ENCODE measurements around the gene OR6N1.

The OR6N1 gene

DNA sequence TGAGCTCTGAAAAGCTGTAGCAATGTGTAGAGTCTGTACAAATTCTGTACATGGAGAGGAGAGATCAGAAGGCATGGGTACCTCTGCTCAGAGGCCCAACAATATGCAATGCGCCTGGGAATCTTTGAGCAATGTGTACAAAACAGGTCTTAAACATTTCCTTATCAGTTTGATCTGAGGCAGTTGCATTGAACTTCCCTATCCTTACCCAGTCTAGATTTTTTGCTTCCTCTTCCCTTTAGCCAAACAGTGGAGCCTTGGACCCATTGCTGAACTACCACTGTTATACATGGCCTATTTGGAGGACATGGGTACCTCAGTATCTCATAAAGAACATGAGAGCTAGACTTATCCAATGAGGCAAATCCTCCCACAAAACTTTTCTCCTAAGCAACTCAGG lies 46.6 kb upstream of the OR6N1 start:
- TF ChIP-seq ARNT (IDR thresholded peaks at IDR 0.05), result no peak
- TF ChIP-seq TARDBP (IDR thresholded peaks at IDR 0.05), result no peak
- TF ChIP-seq SP1 (IDR thresholded peaks at IDR 0.05), result no peak
- no peak for TF ChIP-seq HDGF (IDR thresholded peaks at IDR 0.05; ENCODE audit: borderline replicate concordance)
- no peak for TF ChIP-seq FOXA1 (IDR thresholded peaks at IDR 0.05)
- TF ChIP-seq SUZ12 (IDR thresholded peaks at IDR 0.05), result no peak
- no peak for TF ChIP-seq BHLHE40 (IDR thresholded peaks at IDR 0.05; ENCODE audit: borderline replicate concordance)
- no peak for TF ChIP-seq ELF4 (IDR thresholded peaks at IDR 0.05)
- TF ChIP-seq FOXK2 (IDR thresholded peaks at IDR 0.05), result no peak
- TF ChIP-seq, protein P1, sequence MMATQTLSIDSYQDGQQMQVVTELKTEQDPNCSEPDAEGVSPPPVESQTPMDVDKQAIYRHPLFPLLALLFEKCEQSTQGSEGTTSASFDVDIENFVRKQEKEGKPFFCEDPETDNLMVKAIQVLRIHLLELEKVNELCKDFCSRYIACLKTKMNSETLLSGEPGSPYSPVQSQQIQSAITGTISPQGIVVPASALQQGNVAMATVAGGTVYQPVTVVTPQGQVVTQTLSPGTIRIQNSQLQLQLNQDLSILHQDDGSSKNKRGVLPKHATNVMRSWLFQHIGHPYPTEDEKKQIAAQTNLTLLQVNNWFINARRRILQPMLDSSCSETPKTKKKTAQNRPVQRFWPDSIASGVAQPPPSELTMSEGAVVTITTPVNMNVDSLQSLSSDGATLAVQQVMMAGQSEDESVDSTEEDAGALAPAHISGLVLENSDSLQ (IDR thresholded peaks at IDR 0.05), result no peak
- no peak for TF ChIP-seq L3MBTL2 (conservative IDR thresholded peaks at IDR 0.05)
- ChIA-PET CTCF (no interaction called here), POLR2A (no interaction called here)
- no peak for DNase-seq (ENCODE audit: extremely low spot score)

DNA sequence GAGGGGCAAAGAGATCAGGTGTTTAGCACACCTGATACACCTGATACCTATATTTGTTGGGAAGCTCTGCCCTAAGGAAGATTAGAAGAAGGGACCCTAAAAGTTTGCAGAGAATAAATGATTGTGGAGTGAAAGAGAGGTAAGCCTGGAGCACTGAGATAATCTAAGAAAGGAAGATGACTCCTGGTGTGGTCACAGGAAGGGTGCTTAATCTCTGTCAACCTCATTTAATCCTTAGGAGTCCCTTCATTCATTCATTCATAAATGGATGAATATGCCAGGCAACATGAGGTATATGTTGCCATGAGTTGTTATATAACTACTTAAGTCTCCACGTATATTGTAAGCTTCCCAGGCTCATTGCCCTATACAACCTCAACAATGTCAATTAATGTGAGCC lies 43.0 kb upstream of the OR6N1 start:
- DNase-seq (ENCODE audit: extremely low spot score), result no peak
- CTCF ChIA-PET, result no interaction called here
- TF ChIP-seq BHLHE40 (IDR thresholded peaks at IDR 0.05; ENCODE audit: borderline replicate concordance) (no peak), FOXA1 (IDR thresholded peaks at IDR 0.05) (no peak), FOXM1 (IDR thresholded peaks at IDR 0.05; ENCODE audit: borderline replicate concordance) (no peak), ELF4 (IDR thresholded peaks at IDR 0.05) (no peak)
- TF ChIP-seq, protein P1 (IDR thresholded peaks at IDR 0.05), result no peak
- POLR2A ChIA-PET, result no interaction called here

DNA sequence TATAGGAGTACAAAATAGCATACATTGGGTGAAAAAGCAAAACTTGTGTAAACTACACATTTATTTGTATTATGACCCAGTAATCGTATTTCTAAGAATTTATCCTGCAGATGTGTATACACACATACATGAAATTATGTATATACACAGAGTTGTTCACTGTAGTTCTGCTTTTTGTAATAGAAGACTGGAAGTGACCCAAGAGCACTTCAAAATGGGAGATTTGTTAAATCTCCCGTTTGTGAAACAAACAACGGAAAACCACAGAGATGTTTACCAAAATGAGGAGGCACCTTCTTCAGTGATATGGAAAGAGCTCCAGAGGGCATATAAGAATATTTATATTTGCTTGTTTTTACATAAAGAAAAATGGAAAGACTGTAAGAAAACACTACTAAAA lies 41.2 kb upstream of the OR6N1 start:
- ChIA-PET CTCF (no interaction called here), POLR2A (no interaction called here)
- no peak for TF ChIP-seq NFRKB (IDR thresholded peaks at IDR 0.05)
- TF ChIP-seq ELF4 (IDR thresholded peaks at IDR 0.05), result no peak
- no peak for TF ChIP-seq ZNF384 (IDR thresholded peaks at IDR 0.05)
- no peak for DNase-seq (ENCODE audit: extremely low spot score)

DNA sequence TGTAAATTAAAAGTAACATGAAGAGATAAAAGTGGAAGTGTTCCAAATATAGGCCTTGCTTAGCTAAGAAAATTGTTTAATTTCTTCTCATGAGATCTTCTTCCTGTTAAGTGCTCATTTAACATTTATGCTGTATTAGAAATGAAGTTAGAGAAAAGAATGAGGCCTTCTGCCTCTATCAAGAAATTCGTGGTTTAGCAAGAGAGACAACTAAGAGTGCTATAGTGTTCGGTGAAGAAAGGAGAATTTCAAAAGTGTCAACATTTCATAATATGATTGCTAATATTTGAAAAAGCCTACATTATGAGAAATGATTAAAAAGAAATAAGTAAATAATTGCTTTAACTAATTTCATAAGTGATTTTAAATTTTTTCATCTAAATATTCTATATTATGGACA lies 40.3 kb upstream of the OR6N1 start:
- TF ChIP-seq FOXM1 (IDR thresholded peaks at IDR 0.05; ENCODE audit: borderline replicate concordance) (no peak), LEF1 (IDR thresholded peaks at IDR 0.05; ENCODE audit: borderline replicate concordance) (no peak), FOXK2 (IDR thresholded peaks at IDR 0.05) (no peak), NFRKB (IDR thresholded peaks at IDR 0.05) (no peak), FOXA1 (IDR thresholded peaks at IDR 0.05) (no peak), HDGF (IDR thresholded peaks at IDR 0.05; ENCODE audit: borderline replicate concordance) (no peak), ARNT (IDR thresholded peaks at IDR 0.05) (no peak), TARDBP (IDR thresholded peaks at IDR 0.05) (no peak), ZNF384 (IDR thresholded peaks at IDR 0.05) (no peak), BHLHE40 (IDR thresholded peaks at IDR 0.05; ENCODE audit: borderline replicate concordance) (no peak), SP1 (IDR thresholded peaks at IDR 0.05) (no peak), L3MBTL2 (conservative IDR thresholded peaks at IDR 0.05) (no peak), SUZ12 (IDR thresholded peaks at IDR 0.05) (no peak), CTBP1 (IDR thresholded peaks at IDR 0.05; ENCODE audit: borderline replicate concordance) (no peak), ELF4 (IDR thresholded peaks at IDR 0.05) (no peak)
- TF ChIP-seq, protein P1 (IDR thresholded peaks at IDR 0.05), result no peak
- POLR2A ChIA-PET, result no interaction called here
- DNase-seq (ENCODE audit: extremely low spot score), result no peak
- CTCF ChIA-PET, result no interaction called here

DNA sequence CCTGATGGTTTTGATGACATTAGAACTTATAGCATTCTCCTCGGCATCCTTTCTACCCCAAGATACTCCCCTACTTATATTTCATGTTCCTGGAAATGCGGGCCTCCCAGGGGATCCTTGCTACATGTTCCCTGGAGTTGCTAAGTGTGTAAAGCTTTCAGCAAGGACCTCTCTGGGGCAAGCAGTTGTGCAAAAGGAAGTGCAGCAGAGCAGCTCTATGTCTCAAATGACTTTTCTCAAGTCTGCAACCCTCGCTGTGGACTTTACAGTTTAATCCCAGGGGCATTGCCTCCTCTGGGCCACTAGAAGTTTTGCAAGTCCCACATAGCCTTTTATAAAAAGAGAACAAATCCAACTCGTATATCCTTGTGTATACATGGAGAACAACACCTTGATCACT lies 38.3 kb upstream of the OR6N1 start:
- TF ChIP-seq LEF1 (IDR thresholded peaks at IDR 0.05; ENCODE audit: borderline replicate concordance) (no peak), NFRKB (IDR thresholded peaks at IDR 0.05) (no peak), TARDBP (IDR thresholded peaks at IDR 0.05) (no peak), BHLHE40 (IDR thresholded peaks at IDR 0.05; ENCODE audit: borderline replicate concordance) (no peak), FOXA1 (IDR thresholded peaks at IDR 0.05) (no peak), CTBP1 (IDR thresholded peaks at IDR 0.05; ENCODE audit: borderline replicate concordance) (no peak)
- TF ChIP-seq, protein P1 (IDR thresholded peaks at IDR 0.05), result no peak
- DNase-seq (ENCODE audit: extremely low spot score), result no peak
- CTCF ChIA-PET, result no interaction called here
- POLR2A ChIA-PET, result no interaction called here

DNA sequence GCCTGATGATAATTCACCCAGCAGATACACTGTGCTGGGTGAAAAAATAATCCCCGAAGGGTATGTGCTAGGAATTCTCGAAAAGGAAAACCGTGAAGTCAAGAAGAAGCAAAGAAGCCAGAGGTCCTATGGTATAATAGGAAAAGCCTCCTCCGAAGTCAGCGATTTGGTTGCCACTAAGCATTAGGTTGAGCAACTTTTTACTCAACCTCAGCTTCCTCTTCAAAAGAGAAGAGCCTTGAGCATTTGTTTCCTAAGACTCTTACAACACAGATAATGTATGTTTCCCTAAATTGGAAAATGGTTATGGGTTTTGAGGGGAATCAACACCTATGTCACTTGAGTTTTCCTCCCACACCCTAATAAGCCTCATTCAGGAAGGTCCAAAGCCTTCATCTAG lies 37.9 kb upstream of the OR6N1 start:
- ChIA-PET CTCF (no interaction called here), POLR2A (no interaction called here)
- TF ChIP-seq SUZ12 (IDR thresholded peaks at IDR 0.05) (no peak), FOXK2 (IDR thresholded peaks at IDR 0.05) (no peak), ZNF384 (IDR thresholded peaks at IDR 0.05) (no peak), LEF1 (IDR thresholded peaks at IDR 0.05; ENCODE audit: borderline replicate concordance) (no peak), L3MBTL2 (conservative IDR thresholded peaks at IDR 0.05) (no peak), TARDBP (IDR thresholded peaks at IDR 0.05) (no peak), FOXM1 (IDR thresholded peaks at IDR 0.05; ENCODE audit: borderline replicate concordance) (no peak), ARNT (IDR thresholded peaks at IDR 0.05) (no peak), HDGF (IDR thresholded peaks at IDR 0.05; ENCODE audit: borderline replicate concordance) (no peak), NFRKB (IDR thresholded peaks at IDR 0.05) (no peak), FOXA1 (IDR thresholded peaks at IDR 0.05) (no peak), CTBP1 (IDR thresholded peaks at IDR 0.05; ENCODE audit: borderline replicate concordance) (no peak), BHLHE40 (IDR thresholded peaks at IDR 0.05; ENCODE audit: borderline replicate concordance) (no peak), SP1 (IDR thresholded peaks at IDR 0.05) (no peak)
- TF ChIP-seq, protein P1 (IDR thresholded peaks at IDR 0.05), result no peak
- no peak for DNase-seq (ENCODE audit: extremely low spot score)
